NCI-H748 (cell line): ENCODE data around the gene C1orf94.
A peak's percentile ranks its signal among the peaks of the same experiment; 100 is the strongest.
"Not testable (repeated sequence)": the region's sequence is repeated elsewhere in the genome, so short reads cannot be mapped to it uniquely, and the experiment has no call there.

Source experiments
- DNase-seq: peaks from one replicate; lab custom pipeline; 2025; ENCODE audit not compliant: unreplicated experiment; lab: John Stamatoyannopoulos, UW

The C1orf94 gene

DNA sequence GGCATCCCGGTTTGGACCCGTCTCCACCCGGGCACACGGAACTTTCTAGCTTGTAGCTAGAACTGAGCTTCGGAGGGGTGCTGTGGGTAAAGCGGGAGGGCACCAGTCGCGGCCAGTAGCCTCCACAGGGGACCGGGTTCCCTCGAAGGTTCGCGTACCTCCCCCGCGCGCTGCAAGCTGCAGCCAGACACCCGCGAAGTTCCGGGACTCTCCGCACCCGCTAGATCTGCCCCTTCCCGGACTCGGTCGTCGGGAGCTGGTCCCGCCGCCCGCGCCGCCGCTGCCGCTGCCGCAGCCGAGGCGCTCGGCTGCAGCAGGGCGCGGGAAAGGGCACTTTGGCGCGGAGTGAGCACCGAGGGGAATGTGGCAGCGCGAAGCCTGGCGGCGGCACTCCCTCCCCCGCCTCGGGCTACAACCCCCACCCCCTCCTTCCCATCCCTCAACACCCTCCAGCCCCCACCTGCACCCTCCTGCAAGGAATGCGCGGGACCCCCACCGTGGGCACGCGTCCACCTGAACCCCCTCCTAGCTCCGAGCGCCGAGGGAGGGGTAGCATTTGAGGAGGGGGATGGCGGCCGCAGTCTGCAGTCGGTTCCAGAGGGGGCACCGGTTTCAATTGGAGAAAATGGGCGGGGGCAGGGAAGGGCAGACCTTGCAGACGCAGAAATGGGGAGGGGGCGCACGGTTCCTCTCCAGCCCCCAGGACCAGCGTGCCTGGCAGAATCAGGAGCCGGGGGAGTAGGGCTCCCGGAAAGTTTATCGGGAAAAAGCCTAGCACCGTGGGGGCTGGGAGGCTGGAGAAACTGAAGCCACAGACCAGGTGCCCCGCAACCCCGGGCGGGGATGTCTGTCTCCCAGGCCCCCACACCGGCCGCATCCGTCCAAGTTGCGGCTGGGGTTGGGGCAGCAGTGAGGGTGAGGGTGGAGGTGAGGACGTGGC, 12.6 kb upstream of the C1orf94 start:
- peak; percentile 60 for DNase-seq

- peak; percentile 79 for DNase-seq
Measured at GRCh38 chr1:34164771-34165391, 11.8 kb upstream of the C1orf94 start, which contains the start of gene CSMD2. CSMD2 (minus strand) TSS chr1:34165230; CDS start chr1:34165097, 133 bp downstream.

- DNase-seq = peak; percentile 37
Measured at GRCh38 chr1:34165422-34165921, 11.2 kb upstream of the C1orf94 start.

GRCh38 chr1:34166191-34166624, 10.5 kb upstream of the C1orf94 start:
- DNase-seq = peak; percentile 20

DNA sequence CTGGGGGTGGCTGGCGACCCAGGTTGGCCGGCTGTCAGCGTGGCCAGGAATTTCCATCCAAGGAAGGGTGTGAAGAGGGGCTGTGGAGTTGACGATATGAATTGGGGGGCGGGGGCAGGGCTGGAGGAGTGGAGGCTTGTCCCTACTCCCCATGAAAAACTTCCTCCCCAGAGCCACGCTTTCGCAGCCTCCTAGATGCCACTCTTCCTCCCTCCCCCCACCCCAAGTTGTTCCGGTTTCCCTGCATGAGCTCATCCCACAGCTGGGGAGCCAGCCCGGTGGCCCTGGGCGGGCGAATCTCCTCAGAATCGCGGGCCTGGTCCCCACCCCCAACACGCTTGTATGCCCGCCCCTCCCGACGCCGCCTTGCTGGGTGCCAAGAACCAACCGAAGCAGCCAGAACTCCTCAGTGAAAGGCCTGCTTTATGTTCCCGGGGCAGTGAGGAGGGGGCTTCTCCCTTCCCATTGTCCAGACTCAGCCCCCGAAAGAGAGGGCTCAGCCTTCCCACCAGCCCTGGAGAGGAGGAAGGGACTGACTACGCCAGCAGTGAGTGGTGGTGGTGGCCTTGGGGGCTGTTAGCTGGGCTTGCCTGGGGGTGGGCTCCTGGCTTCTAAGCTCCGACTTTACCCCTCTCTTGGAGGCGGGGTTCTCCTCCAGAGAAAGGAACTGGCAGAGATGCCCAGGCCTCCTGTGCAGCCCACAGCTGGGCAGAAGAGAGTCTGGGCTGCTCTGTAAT, 9.9 kb upstream of the C1orf94 start:
- no peak for DNase-seq

DNA sequence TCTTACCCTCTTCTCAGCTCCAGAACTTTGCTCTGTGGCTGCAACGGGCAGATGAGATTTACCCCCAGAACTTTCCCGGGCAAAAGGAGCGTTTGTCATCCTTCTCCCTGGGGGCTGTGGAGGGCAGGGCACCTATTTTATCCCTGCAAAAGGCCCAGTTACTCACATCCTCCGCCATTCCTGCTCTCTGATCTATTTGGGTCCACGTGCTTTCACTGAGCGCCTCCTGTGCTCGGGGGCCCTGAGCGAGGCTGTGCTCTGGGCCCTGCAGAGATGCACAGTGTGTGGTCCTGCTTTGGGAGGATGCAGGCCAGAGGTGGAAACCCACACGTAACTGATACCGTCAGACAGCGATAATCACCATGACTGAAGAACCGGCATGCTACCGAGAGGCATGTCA, 9.3 kb upstream of the C1orf94 start:
- DNase-seq = no peak

- DNase-seq = no peak
Measured at GRCh38 chr1:34175744-34176143, 963 bp upstream of the C1orf94 start.

- no peak for DNase-seq
Measured at GRCh38 chr1:34178072-34178471, 1.4 kb downstream of the C1orf94 start.

GRCh38 chr1:34183381-34183780, 6.7 kb downstream of the C1orf94 start:
- not testable (repeated sequence) for DNase-seq

DNA sequence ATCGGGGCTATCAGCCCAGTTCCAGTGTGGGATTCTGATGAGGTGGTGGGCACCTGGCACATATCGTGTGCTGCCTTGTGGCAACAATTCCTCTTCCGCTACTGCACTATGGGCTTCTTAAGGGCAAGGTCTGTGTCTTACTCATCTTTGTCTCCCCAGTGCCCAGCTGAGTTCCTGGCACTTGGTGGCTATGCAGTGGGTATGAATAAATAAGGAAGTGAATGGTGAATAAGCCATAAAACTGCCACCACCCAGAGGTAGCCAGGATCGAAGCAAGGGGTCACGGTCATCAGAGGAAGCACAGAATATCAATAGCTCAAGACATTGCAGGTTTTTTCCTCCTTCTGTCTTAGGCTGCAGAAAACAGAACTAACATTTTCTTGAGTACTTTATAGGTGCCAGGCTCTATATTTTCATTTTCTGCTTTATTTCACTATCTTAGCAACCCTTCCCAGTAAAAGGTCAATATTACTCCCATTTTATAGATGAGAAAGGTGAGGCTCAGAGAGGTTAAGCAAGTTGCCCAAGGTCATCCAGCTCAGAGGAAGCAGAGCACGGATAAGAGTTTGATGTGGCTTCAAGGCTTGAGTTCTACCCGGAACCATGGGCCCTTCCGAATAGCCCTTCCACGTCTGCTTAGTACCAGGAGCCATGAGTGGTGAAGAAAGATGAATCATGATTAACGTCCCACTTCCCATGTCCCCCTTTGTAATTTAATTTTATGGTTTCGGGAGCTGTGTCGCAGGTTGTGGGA, 10.2 kb downstream of the C1orf94 start:
- no peak for DNase-seq

- no peak for DNase-seq
Measured at GRCh38 chr1:34188418-34188817, 11.7 kb downstream of the C1orf94 start.

GRCh38 chr1:34188985-34189384, 12.3 kb downstream of the C1orf94 start:
- no peak for DNase-seq

- DNase-seq = no peak
Measured at GRCh38 chr1:34190692-34191091, 14.0 kb downstream of the C1orf94 start.

- no peak for DNase-seq
Measured at GRCh38 chr1:34192621-34193020, 15.9 kb downstream of the C1orf94 start.

- DNase-seq = no peak
Measured at GRCh38 chr1:34199927-34200326, 23.2 kb downstream of the C1orf94 start.

- no peak for DNase-seq
Measured at GRCh38 chr1:34212673-34213072, 36.0 kb downstream of the C1orf94 start.

GRCh38 chr1:34213956-34214355, 37.2 kb downstream of the C1orf94 start:
- DNase-seq = peak; percentile 15

GRCh38 chr1:34231441-34231840, 54.7 kb downstream of the C1orf94 start:
- no peak for DNase-seq

GRCh38 chr1:34235594-34235993, 58.9 kb downstream of the C1orf94 start:
- DNase-seq = no peak

GRCh38 chr1:34236089-34236488, 59.4 kb downstream of the C1orf94 start:
- no peak for DNase-seq
